Measurements from ENCODE around the gene KRTAP5-11.

The KRTAP5-11 gene

GRCh38 chr11:71556018-71556417 is 26.7 kb downstream of the KRTAP5-11 start:
- Histone ChIP-seq H3K9me3 (ENCODE audit: control insufficient read depth in 1 of 2, low read length in 2 of 2) (no peaks in the 10 kb centered on the region), H3K4me1 (ENCODE audit: control insufficient read depth in 1 of 2, insufficient read depth in 2 of 2, low read length in 2 of 2) (no peaks in the 10 kb centered on the region), H3K27me3 (ENCODE audit: control insufficient read depth in 1 of 2, insufficient read depth in 2 of 2, low read length in 2 of 2) (no peaks in the 10 kb centered on the region), H3K36me3 (ENCODE audit: control insufficient read depth in 1 of 2, insufficient read depth in 2 of 2, low read length in 2 of 2) (no peaks in the 10 kb centered on the region), H3K9ac (ENCODE audit: low read depth in 1 of 2, low read length in 2 of 2) (no peak overlapping the region), H3K27ac (ENCODE audit: low read depth, low read length) (no peak overlapping the region), H3K4me3 (ENCODE audit: low read depth in 1 of 2, low read length in 2 of 2) (no peak overlapping the region)

GRCh38 chr11:71555508-71555907 is 27.2 kb downstream of the KRTAP5-11 start:
- no peak overlapping the region for H3K4me3 ChIP-seq (ENCODE audit: low read depth in 1 of 2, low read length in 2 of 2)
- H3K9ac ChIP-seq (ENCODE audit: low read depth in 1 of 2, low read length in 2 of 2) = no peak overlapping the region
- H3K4me1 ChIP-seq (ENCODE audit: control insufficient read depth in 1 of 2, insufficient read depth in 2 of 2, low read length in 2 of 2) = no peaks in the 10 kb centered on the region
- no peaks in the 10 kb centered on the region for H3K36me3 ChIP-seq (ENCODE audit: control insufficient read depth in 1 of 2, insufficient read depth in 2 of 2, low read length in 2 of 2)
- H3K9me3 ChIP-seq (ENCODE audit: control insufficient read depth in 1 of 2, low read length in 2 of 2) = no peaks in the 10 kb centered on the region
- no peaks in the 10 kb centered on the region for H3K27me3 ChIP-seq (ENCODE audit: control insufficient read depth in 1 of 2, insufficient read depth in 2 of 2, low read length in 2 of 2)
- H3K27ac ChIP-seq (ENCODE audit: low read depth, low read length) = no peak overlapping the region

GRCh38 chr11:71554996-71555395 is 27.7 kb downstream of the KRTAP5-11 start:
- Histone ChIP-seq H3K9ac (ENCODE audit: low read depth in 1 of 2, low read length in 2 of 2) (no peak overlapping the region), H3K4me3 (ENCODE audit: low read depth in 1 of 2, low read length in 2 of 2) (no peak overlapping the region), H3K9me3 (ENCODE audit: control insufficient read depth in 1 of 2, low read length in 2 of 2) (no peaks in the 10 kb centered on the region), H3K27me3 (ENCODE audit: control insufficient read depth in 1 of 2, insufficient read depth in 2 of 2, low read length in 2 of 2) (no peaks in the 10 kb centered on the region), H3K27ac (ENCODE audit: low read depth, low read length) (no peak overlapping the region), H3K4me1 (ENCODE audit: control insufficient read depth in 1 of 2, insufficient read depth in 2 of 2, low read length in 2 of 2) (no peaks in the 10 kb centered on the region), H3K36me3 (ENCODE audit: control insufficient read depth in 1 of 2, insufficient read depth in 2 of 2, low read length in 2 of 2) (no peaks in the 10 kb centered on the region)

GRCh38 chr11:71551711-71552110 is 31.0 kb downstream of the KRTAP5-11 start:
- H3K4me3 ChIP-seq (ENCODE audit: low read depth in 1 of 2, low read length in 2 of 2) = no peak overlapping the region
- H3K4me1 ChIP-seq (ENCODE audit: control insufficient read depth in 1 of 2, insufficient read depth in 2 of 2, low read length in 2 of 2) = no peaks in the 10 kb centered on the region
- H3K27me3 ChIP-seq (ENCODE audit: control insufficient read depth in 1 of 2, insufficient read depth in 2 of 2, low read length in 2 of 2) = peaks cover 0 to 4% of the 10 kb centered on the region in 2 donors
- no peaks in the 10 kb centered on the region for H3K36me3 ChIP-seq (ENCODE audit: control insufficient read depth in 1 of 2, insufficient read depth in 2 of 2, low read length in 2 of 2)
- H3K27ac ChIP-seq (ENCODE audit: low read depth, low read length) = no peak overlapping the region
- no peaks in the 10 kb centered on the region for H3K9me3 ChIP-seq (ENCODE audit: control insufficient read depth in 1 of 2, low read length in 2 of 2)
- no peak overlapping the region for H3K9ac ChIP-seq (ENCODE audit: low read depth in 1 of 2, low read length in 2 of 2)

GRCh38 chr11:71548716-71549151 is 33.9 kb downstream of the KRTAP5-11 start:
- Histone ChIP-seq H3K4me3 (ENCODE audit: low read depth in 1 of 2, low read length in 2 of 2) (no peak overlapping the region), H3K9me3 (ENCODE audit: control insufficient read depth in 1 of 2, low read length in 2 of 2) (no peaks in the 10 kb centered on the region), H3K9ac (ENCODE audit: low read depth in 1 of 2, low read length in 2 of 2) (no peak overlapping the region), H3K4me1 (ENCODE audit: control insufficient read depth in 1 of 2, insufficient read depth in 2 of 2, low read length in 2 of 2) (no peaks in the 10 kb centered on the region), H3K36me3 (ENCODE audit: control insufficient read depth in 1 of 2, insufficient read depth in 2 of 2, low read length in 2 of 2) (no peaks in the 10 kb centered on the region), H3K27me3 (ENCODE audit: control insufficient read depth in 1 of 2, insufficient read depth in 2 of 2, low read length in 2 of 2) (peaks cover 0 to 4% of the 10 kb centered on the region in 2 donors), H3K27ac (ENCODE audit: low read depth, low read length) (no peak overlapping the region)

GRCh38 chr11:71548120-71548519 is 34.6 kb downstream of the KRTAP5-11 start, which contains the start of gene KRTAP5-9:
Gene KRTAP5-9 (plus strand): TSS chr11:71548420. CDS start chr11:71548658, 238 bp downstream.
- Histone ChIP-seq H3K4me3 (ENCODE audit: low read depth in 1 of 2, low read length in 2 of 2) (no peak within 1 kb of the TSS), H3K27me3 (ENCODE audit: control insufficient read depth in 1 of 2, insufficient read depth in 2 of 2, low read length in 2 of 2) (peaks cover 0 to 4% of the 10 kb centered on the region in 2 donors), H3K4me1 (ENCODE audit: control insufficient read depth in 1 of 2, insufficient read depth in 2 of 2, low read length in 2 of 2) (peaks cover 0 to under 1% of the 10 kb centered on the region in 2 donors), H3K9me3 (ENCODE audit: control insufficient read depth in 1 of 2, low read length in 2 of 2) (no peaks in the 10 kb centered on the region), H3K36me3 (ENCODE audit: control insufficient read depth in 1 of 2, insufficient read depth in 2 of 2, low read length in 2 of 2) (no peaks in the 10 kb centered on the region), H3K9ac (ENCODE audit: low read depth in 1 of 2, low read length in 2 of 2) (no peak within 1 kb of the TSS), H3K27ac (ENCODE audit: low read depth, low read length) (no peak within 1 kb of the TSS)

GRCh38 chr11:71545405-71545966 is 37.2 kb downstream of the KRTAP5-11 start:
- H3K9me3 ChIP-seq (ENCODE audit: control insufficient read depth in 1 of 2, low read length in 2 of 2) = no peaks in the 10 kb centered on the region
- no peak overlapping the region for H3K9ac ChIP-seq (ENCODE audit: low read depth in 1 of 2, low read length in 2 of 2)
- peaks cover 0 to 3% of the 10 kb centered on the region in 2 donors for H3K4me1 ChIP-seq (ENCODE audit: control insufficient read depth in 1 of 2, insufficient read depth in 2 of 2, low read length in 2 of 2)
- peaks cover 0 to 4% of the 10 kb centered on the region in 2 donors for H3K27me3 ChIP-seq (ENCODE audit: control insufficient read depth in 1 of 2, insufficient read depth in 2 of 2, low read length in 2 of 2)
- no peaks in the 10 kb centered on the region for H3K36me3 ChIP-seq (ENCODE audit: control insufficient read depth in 1 of 2, insufficient read depth in 2 of 2, low read length in 2 of 2)
- no peak overlapping the region for H3K4me3 ChIP-seq (ENCODE audit: low read depth in 1 of 2, low read length in 2 of 2)
- no peak overlapping the region for H3K27ac ChIP-seq (ENCODE audit: low read depth, low read length)

- Histone ChIP-seq H3K27ac (ENCODE audit: low read depth, low read length) (no peak overlapping the region), H3K9ac (ENCODE audit: low read depth in 1 of 2, low read length in 2 of 2) (no peak overlapping the region), H3K4me3 (ENCODE audit: low read depth in 1 of 2, low read length in 2 of 2) (no peak overlapping the region), H3K9me3 (ENCODE audit: control insufficient read depth in 1 of 2, low read length in 2 of 2) (no peaks in the 10 kb centered on the region), H3K36me3 (ENCODE audit: control insufficient read depth in 1 of 2, insufficient read depth in 2 of 2, low read length in 2 of 2) (no peaks in the 10 kb centered on the region), H3K27me3 (ENCODE audit: control insufficient read depth in 1 of 2, insufficient read depth in 2 of 2, low read length in 2 of 2) (peaks cover 0 to 1% of the 10 kb centered on the region in 2 donors), H3K4me1 (ENCODE audit: control insufficient read depth in 1 of 2, insufficient read depth in 2 of 2, low read length in 2 of 2) (peaks cover 0 to 3% of the 10 kb centered on the region in 2 donors)
Measured at GRCh38 chr11:71544525-71545214, 38.0 kb downstream of the KRTAP5-11 start.

- H3K36me3 ChIP-seq (ENCODE audit: control insufficient read depth in 1 of 2, insufficient read depth in 2 of 2, low read length in 2 of 2) = no peaks in the 10 kb centered on the region
- no peak overlapping the region for H3K4me3 ChIP-seq (ENCODE audit: low read depth in 1 of 2, low read length in 2 of 2)
- H3K9ac ChIP-seq (ENCODE audit: low read depth in 1 of 2, low read length in 2 of 2) = no peak overlapping the region
- peaks cover 0 to 3% of the 10 kb centered on the region in 2 donors for H3K4me1 ChIP-seq (ENCODE audit: control insufficient read depth in 1 of 2, insufficient read depth in 2 of 2, low read length in 2 of 2)
- H3K9me3 ChIP-seq (ENCODE audit: control insufficient read depth in 1 of 2, low read length in 2 of 2) = no peaks in the 10 kb centered on the region
- H3K27ac ChIP-seq (ENCODE audit: low read depth, low read length) = no peak overlapping the region
- no peaks in the 10 kb centered on the region for H3K27me3 ChIP-seq (ENCODE audit: control insufficient read depth in 1 of 2, insufficient read depth in 2 of 2, low read length in 2 of 2)
Measured at GRCh38 chr11:71543866-71544265, 38.8 kb downstream of the KRTAP5-11 start.

- Histone ChIP-seq H3K4me3 (ENCODE audit: low read depth in 1 of 2, low read length in 2 of 2) (no peak overlapping the region), H3K36me3 (ENCODE audit: control insufficient read depth in 1 of 2, insufficient read depth in 2 of 2, low read length in 2 of 2) (no peaks in the 10 kb centered on the region), H3K27ac (ENCODE audit: low read depth, low read length) (no peak overlapping the region), H3K9ac (ENCODE audit: low read depth in 1 of 2, low read length in 2 of 2) (no peak overlapping the region), H3K9me3 (ENCODE audit: control insufficient read depth in 1 of 2, low read length in 2 of 2) (no peaks in the 10 kb centered on the region), H3K27me3 (ENCODE audit: control insufficient read depth in 1 of 2, insufficient read depth in 2 of 2, low read length in 2 of 2) (no peaks in the 10 kb centered on the region), H3K4me1 (ENCODE audit: control insufficient read depth in 1 of 2, insufficient read depth in 2 of 2, low read length in 2 of 2) (peaks cover 0 to 3% of the 10 kb centered on the region in 2 donors)
Measured at GRCh38 chr11:71542879-71543777, 39.5 kb downstream of the KRTAP5-11 start.

Measured in duodenal mucosa (tissue), 2 donors.